GM18511 (cell line): ENCODE measurements around the gene CCDC9.
A peak's percentile ranks its signal among the peaks of the same experiment; 100 is the strongest.
"Not testable (repeated sequence)": the region's sequence is repeated elsewhere in the genome, so short reads cannot be mapped to it uniquely, and the experiment has no call there.

Experiments
- ATAC-seq: cut with Tn5 transposase; IDR thresholded peaks from one replicate; pipeline ENCODE4 v1.9.1; 2021; ENCODE audit warnings: mild to moderate bottlenecking, moderate library complexity; ENCODE audit not compliant: unreplicated experiment

Gene CCDC9

GRCh38 chr19:47231215-47232054 is 24.9 kb upstream of the CCDC9 start:
- peak; percentile 39 for ATAC-seq

- no peak for ATAC-seq
These were observed 23.7 kb upstream of the CCDC9 start for GRCh38 chr19:47232422-47233211.

- no peak for ATAC-seq
These were observed 20.2 kb upstream of the CCDC9 start for GRCh38 chr19:47236072-47236675.

GRCh38 chr19:47239152-47239551 is 17.2 kb upstream of the CCDC9 start:
- no peak for ATAC-seq

- ATAC-seq = no peak
These were observed 16.6 kb upstream of the CCDC9 start for GRCh38 chr19:47239610-47240296.

GRCh38 chr19:47240556-47240955 is 15.8 kb upstream of the CCDC9 start:
- ATAC-seq = no peak

GRCh38 chr19:47240996-47241918 is 15.1 kb upstream of the CCDC9 start:
- no peak for ATAC-seq

- ATAC-seq = no peak
These were observed 14.3 kb upstream of the CCDC9 start for GRCh38 chr19:47241919-47242577.

- ATAC-seq = no peak
These were observed 13.0 kb upstream of the CCDC9 start for GRCh38 chr19:47243364-47243775.

- peak; percentile 61 for ATAC-seq
These were observed 12.4 kb upstream of the CCDC9 start for GRCh38 chr19:47243776-47244547.

- ATAC-seq = no peak
These were observed 8.9 kb upstream of the CCDC9 start for GRCh38 chr19:47247308-47247990.

- not testable (repeated sequence) for ATAC-seq
These were observed 3.3 kb upstream of the CCDC9 start for GRCh38 chr19:47253016-47253415.

GRCh38 chr19:47253467-47253881 is 2.9 kb upstream of the CCDC9 start:
- no peak for ATAC-seq

GRCh38 chr19:47253970-47254369 is 2.4 kb upstream of the CCDC9 start:
- ATAC-seq = no peak

- peak; percentile 76 for ATAC-seq
These were observed 527 bp downstream of the CCDC9 start for GRCh38 chr19:47256693-47257410.

- no peak for ATAC-seq
These were observed 1.3 kb downstream of the CCDC9 start for GRCh38 chr19:47257411-47258169.

GRCh38 chr19:47258434-47258833 is 2.1 kb downstream of the CCDC9 start:
- ATAC-seq = no peak
